ENCODE results near the gene RNF144A.
"Not testable (repeated sequence)": the region's sequence is repeated elsewhere in the genome, so short reads cannot be mapped to it uniquely, and the experiment has no call there.

RNF144A gene

DNA sequence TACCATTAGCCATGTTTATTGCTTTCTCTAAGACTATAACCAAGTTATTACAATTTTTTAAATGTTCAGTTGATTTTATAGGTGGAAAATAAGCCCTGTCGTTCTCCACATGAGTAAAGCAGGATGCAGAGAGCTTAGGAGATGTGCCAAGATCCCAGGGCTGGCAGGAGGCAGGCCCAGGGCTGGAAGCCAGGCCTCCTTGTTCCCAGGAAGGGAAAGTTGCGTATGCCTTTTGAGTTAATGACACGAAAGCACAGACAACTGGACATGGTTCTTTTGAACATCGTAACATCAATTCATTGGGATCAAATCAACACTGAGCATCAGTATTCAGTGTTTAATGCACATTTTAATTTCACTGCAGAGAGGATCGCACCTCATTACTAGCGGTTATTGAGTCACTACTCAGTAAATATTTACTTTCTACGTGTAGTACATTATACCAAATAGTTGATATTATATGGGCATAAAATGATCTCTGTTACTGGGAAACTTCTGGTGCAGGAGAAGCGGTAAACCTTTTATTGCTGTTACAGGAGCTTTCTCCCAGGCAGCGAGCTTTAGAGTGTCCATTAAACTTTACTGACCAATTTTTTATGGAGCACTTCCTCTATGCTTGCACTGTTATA, 60.0 kb downstream of the RNF144A start:
- no peak for DNase-seq

DNA sequence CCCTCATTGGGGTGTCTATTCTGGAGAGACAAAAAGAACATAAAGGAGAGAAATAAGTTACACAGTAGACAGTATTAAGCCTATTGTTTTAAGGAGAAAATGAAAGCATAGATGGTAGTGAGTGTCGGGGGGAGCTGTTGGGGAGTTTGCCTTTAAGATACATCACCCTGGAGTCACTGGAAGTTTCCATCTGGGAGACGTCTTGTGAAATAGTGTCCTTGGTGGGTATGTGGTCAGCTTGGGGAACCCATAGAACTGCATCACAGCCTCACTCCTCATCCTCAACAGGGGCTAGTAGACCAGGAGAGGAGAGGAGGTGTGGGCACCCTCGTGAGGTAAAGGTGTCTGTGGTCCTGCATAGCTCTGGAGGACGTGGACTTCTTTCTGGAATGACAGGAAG, 60.6 kb downstream of the RNF144A start:
- DNase-seq: no peak

DNA sequence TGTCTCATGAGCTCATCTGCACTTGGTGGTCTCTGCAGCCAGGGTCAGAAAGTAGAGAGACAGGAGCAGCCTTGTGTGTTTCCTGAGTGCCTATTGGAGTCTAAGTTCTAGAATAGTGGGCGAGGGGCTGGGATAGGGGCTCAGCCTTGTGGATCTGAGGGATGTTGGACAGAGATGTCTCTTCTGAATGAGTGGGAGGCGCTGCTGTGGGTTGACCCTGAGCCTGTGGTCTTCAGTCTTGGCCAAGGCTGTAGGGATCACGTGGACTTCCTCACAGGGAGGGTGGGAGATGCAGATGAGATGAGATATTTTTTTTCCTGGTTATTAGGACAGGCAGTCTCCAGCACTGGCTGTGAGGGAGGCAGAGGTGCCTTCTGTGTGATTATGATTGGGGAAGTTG, 61.8 kb downstream of the RNF144A start:
- DNase-seq: no peak

DNA sequence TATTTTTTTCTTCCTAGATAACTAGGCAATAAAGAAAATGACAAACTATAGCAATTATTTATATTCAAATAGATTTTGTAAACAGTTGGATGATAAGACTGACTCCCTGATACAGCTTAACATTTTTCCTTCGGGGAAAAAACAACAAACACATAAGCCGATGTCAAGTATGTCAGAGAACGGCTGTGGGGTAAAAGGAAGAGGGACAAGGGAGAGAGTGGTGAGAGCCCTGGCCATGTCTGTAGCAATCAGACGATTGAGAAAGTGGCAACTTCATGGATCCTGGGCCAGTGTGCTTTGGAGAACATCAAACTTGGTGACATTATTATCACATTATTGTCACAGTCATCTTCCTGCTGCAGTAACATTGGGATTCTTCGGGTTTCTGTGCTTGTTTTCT, 65.2 kb downstream of the RNF144A start:
- no peak for DNase-seq

DNA sequence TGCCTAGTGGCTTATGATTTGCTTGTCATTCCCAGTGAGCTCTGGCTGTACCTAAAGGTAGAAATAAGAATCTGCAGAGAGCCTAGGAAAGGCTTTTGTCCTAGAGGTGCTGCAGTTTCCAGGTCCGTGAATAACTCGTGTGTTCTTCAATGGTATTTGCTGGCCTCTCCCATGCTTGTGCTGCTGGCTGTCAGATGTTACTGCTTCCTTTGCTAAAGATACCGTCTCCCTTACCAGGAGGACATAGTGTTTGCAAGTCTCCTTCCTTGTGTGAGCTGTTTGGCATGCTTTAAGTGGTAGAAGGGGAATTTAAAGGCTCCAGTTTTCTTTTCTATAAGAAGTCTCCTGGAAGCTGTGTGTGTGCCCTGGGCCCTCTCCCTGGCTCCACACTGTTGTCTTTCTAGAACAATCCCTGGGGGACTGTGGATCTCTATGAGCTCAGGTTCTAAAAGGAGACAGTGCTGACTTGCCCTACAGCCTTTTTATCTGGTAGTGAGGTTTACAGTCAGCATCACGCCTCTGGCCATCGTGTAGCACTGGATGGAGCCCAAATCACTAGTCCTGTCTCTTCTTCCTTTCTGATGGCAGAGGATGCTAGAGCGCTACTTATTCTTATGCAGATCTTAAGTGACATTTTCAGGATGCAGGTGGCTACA, 65.8 kb downstream of the RNF144A start:
- no peak for DNase-seq

DNA sequence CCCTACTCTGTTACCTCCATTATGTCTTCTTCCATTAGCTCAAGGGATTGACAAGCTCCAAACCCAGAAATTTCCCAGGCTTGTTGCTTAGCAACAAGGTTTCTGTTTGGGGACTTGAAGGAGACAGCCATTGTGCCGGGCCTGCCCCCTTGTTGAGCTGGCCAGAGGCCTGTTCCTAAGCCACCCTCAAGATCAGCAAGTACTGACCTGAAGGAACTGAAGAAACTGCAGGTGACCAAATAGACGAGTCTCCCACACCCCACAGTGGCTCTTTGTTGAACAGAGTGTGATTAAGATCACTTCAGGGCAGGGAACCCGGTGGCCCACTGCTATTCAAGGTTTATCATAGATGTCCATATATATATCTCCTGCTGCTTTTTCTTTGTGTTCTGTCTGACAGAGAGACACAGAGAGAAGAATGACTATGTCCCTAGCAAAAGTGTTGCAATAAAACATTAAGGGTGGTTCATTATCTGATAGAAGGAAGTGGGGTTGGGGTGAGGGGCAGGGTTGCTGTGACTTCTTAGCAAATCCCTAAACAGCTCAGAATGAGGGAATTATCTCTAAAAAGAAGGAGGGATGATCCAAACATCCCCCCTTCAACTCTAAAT, 69.2 kb downstream of the RNF144A start:
- DNase-seq: no peak

DNA sequence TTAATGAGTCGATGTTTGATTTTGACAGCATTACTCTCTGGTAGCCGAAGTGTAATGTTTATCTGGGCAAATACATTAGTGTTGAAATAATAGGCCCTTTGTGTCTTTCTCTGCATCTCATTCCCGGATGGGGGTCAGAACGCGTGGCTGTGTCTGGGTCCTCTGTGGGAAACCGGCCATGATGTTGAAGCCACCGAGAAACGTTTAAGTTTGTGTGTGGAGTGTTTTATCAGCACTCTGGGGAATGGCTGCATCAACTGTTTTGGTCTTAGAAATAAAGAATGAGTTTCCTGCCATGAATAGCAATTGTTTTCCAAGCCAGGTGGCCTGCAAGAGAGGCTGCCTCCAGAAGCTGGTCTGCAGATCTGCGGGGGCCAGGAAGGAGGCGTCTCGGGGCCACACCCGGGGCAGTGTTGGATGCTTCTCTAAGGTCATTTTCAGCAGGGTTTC, 69.7 kb downstream of the RNF144A start:
- no peak for DNase-seq

DNA sequence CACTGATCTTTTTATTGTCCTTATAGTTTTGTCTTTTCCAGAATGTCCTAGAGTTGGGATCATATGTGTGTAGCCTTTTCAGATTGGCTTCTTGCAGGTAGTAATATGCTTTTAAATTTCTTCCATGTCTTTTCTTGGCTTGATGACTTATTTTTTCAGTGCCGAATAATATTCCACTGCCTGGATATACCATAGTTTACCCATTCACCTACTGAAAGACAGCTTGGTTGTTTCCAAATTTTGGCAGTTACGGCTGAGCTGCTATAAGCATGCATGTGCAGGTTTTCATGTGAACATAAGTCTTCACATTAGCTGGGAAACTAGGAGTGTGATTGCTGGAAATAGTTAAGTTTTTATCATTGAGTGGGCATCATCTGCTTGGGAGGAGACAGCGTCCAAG, 73.7 kb downstream of the RNF144A start:
- no peak for DNase-seq

DNA sequence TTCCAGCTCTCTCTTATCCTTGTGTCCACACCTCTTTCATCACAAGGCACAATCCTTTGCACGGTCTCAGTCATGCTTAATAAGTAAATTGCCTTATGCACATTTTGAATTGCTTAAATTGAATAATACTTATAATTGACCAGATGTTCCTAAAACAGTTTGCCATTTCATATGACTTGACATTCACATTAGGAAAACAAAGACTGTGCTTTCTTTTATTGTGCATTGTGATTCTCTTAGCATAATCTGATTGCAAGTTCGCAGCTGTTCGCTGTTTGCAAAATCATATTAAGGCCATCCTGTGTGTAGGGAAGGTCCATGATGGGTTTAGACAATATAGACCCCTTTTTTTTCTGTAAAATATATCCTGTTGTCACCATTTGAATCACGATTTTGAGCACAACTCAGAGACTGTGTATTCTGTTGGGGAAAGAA, 75.6 kb downstream of the RNF144A start:
- no peak for DNase-seq

DNA sequence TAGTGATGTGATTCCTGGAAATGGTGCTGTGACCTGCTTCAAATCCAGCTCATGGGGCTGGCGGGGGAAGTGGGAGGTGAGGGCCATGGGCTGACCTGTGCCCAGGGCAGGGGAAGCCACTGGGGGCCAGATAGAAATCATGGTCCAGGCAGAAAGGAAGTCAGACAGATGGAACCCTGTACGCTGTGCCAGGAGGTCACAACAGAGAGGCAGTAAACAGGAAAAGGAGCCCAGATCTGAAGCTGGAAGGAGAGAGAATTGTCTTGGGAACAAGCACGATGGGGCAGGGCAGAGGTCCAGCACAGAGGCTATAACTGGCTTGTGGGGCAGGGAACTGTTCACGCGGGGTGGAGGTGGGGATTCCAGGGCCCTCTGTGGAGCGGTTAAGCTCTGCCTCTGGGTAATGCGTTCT, 76.0 kb downstream of the RNF144A start:
- no peak for DNase-seq

DNA sequence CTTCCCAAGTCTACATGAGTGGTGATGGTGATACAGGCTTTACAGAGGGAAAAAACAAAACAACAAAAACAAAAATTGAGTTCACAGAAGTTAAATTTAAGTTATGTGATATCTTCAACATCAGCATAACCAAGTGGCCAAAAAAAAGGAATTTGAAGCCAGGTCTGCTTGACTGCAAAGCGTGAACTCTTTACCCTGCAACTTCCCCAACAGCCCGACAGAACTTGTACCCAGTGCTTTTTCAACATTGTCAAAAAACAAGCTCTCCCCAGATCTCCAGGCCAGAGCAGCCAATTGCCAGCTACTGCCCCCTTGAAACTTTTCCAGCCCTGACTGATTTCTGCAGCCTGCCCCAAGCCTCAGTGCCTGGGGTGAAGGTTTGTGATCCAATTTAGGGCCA, 76.7 kb downstream of the RNF144A start:
- no peak for DNase-seq

DNA sequence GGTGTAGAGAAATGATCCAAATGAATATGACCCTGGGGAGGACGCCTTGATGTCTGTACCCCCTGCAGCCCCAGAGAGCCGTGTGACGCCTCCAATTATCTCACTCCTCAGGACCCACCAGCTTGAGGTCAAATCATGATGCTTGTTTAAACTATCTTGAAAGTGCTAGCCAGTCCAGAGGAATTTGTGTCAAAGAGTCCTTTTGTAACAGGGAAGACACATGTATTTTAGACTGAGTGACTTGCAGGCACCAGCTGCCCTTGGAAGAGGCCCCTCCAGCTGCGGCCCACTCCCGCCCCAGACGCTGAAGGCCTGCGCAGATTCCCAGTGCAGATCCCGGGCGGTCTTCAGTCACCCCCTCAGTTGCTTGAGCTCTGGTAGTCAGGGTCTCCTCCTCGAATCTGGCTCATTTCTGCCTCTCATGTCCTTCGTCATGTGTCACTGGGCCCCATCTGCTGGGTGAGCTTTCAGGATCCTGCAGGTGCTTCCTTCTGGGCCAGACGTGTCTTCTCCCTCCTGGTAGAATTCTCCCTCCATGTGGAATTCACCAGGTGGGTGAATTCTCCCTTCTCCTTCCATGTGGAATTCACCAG, 77.4 kb downstream of the RNF144A start:
- DNase-seq: no peak

DNA sequence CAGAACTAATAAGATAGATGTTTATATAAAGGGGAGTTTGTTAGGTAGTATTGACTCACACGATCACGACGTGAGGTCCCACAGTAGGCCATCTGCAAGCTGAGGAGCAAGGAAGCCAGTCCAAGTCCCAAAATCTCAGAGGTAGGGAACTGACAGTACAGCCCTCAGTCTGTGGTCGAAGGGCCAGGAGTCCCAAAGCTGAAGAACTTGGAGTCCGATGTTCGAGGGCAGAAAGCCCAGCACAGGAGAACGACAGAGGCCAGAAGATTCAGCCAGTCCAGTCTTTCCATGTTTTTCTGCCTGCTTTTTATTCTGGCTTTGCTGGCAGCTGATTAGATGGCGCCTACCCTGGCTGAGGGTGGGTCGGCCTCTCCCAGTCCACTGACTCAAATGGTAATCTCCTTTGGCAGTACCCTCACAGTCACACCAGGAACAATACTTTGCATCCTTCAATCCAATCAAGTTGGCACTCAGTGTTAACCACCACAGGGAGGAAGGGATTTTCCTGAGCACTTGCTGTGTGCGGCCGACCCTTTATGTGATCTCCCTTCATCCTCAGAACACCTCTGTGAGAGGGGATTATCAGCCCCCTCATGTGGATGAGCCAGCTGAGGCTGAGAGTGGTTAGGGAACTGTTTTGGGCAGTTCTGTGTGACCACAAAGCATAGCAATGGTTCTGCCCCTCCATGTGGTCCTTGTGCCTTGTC, 78.3 kb downstream of the RNF144A start:
- no peak for DNase-seq

DNA sequence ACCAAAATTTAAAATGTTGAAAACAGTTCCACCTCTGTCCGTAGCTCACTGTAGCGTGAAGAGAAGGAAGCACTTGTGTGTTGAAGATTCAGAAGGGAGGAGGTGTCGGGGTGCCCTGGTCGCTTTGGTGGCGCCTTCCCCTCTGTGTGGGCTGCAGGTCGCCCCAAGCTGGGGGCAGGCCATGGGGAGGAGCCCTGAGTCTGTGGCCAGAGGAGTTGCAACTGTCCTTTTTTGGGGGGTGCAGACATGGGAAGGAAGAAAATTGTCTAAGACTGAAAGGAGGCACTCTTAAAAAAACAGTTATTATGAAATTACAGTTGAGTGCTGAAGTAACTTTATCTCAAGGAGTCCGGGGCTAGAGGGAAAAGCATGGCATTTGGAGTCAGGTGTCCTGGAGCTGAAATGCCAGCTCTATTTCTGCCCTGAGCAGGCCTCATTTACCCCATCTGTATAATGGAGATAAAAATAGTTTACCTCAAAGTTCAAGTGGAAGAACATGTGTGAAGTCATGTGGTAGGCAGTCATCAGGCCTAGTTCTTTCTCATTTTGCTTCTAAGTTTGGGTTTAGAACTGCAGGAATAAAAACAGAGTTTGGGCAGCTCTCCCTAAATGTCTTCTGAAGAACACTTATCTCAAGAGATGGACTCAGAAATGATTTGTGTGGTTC, 82.1 kb downstream of the RNF144A start:
- no peak for DNase-seq

DNA sequence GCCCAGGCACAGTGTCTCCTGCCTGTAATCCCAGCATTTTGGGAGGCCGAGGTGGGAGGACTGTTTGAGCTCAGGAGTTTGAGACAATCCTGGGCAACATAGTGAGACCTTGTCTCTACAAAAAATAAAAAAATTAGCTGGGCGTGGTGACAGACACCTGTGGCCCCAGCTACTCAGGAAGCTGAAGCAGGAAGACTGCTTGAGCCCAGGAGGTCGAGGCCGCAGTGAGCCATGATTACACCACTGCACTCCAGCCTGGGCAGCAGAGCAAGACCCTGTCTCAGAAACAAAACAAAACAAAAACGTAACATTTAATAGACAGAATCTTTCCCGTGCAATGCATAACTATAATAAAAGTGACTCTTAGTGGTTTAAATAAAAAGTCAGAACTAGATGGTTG, 84.2 kb downstream of the RNF144A start:
- not testable (repeated sequence) for DNase-seq

DNA sequence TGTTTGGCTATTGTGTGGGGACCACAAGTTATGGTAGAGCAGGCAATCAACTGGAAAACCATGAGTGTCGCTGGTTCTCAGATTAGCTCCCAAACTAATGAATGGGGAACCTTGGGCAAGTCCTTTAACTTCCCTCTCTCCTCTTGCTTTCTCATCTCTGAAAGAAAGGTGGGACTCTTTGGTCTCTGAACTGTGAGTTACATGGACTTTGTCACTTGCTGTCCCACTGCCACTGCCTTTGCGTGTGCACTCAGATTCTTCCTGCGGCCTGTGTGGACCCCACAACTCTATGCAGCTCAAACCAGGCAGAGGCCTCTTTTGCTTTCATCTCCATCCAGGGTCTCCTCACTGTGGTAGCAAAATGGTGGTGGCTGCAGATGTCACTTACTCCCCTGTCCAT, 86.7 kb downstream of the RNF144A start:
- no peak for DNase-seq

DNA sequence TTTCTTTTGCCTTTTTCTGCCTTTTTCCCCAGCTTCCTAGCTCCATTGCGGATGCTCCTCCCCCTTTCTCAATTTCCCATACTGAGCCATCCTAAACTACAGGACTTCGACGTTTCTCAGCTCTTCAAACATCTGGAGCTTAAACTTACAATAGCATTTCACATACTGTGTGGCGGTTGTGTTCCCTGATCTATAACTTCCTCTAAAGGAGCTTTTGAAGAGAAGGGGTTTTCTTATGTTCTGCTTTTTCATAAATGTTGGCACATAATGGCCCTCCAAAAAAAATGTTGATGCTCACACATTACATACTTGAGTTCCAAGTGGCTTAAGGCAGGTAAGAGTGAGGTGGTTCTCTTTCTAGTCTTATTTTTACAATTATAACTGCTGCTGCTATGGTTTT, 87.4 kb downstream of the RNF144A start:
- no peak for DNase-seq

DNA sequence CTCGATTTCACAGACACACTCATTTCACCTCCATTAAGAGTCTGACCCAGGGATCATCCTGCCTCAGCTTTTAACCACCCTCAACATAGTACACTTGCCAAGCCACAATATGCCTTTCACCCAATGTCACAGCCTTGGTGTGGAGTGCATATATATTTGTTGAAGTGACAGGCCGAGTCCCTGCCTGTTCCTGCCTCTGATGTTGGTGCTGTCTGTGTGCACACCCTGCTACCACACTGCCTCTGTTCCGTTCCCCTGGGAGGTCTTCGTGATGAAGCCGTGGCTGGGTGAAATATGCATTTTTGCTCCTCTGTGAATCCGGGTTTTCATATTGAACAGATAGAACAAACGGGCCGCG, 90.3 kb downstream of the RNF144A start:
- no peak for DNase-seq

DNA sequence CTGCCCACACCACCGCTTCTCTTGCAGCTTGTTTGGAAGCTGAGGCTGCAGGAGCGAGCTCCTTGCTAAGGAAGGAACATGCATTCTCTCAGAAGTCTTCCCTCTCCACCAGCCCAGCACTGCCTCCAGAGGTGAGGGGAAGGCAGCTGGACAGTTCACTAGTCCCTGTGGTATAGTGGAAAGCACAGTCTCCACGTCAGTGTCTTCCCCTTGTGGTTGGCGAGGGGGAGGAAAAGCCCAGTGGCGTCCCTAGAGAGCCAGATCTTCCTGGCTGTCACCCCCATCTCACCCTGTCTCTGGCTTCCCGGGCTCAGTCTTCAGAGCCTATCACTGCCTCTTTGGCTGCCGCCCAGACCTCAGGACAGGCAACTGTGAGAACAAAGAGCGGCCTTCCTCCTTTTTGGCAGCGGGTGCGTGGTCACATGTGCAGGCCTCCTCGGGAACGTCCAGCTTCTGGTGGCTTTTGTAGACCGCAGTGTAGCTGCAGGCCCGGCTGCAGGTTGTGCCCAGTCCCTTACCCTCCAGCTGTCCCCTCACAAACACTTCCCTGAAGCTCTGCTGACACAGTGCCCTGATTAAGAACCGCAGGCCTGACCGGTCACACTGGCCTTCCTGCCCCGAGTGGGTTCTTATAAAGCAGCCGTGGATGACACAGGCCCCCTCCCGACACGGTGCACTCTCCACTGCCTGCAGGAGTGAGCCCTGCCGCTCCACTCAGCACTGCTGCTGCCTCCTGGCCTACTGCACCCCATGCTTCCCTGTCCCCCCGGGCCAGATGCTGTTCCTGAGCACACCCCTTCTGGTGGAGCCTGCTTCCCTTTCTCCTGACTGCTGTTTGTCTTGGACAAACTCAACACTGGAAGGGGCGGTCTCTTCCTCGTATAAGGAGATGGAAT, 90.9 kb downstream of the RNF144A start:
- DNase-seq: no peak

DNA sequence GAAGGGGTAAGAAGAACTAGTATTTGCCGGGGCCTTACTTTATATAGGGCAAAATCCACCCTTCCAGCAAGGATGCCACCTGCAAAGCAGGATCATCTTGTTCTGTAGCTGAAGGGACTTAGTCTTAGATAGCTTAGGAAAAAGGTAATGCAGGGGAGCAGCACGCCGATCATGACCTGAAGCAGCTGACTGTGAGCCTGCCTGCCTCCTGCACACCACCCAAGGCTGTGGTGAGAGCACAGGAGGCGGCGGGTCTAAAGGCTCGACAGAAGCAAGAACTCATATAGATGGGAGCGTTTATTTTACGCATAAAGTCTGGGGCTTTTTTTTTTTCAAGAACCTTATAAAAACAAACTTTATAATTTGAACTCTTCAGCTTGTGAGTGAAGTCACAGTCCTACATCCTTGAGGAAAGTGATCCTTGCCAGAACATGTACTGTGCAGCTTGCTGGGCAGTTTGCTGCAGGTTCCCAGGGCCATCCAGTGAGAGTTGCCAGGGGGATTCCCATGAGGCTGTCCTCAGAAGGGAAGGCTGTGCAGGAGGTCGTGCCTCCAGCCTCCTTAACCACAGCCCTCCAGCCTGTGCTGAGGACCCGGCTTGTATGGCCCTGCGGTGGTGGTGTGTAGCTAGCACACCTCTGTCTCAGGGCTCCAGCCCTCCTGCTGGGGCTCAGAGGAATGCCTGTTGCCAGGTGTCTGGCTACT, 92.1 kb downstream of the RNF144A start:
- DNase-seq: no peak

DNA sequence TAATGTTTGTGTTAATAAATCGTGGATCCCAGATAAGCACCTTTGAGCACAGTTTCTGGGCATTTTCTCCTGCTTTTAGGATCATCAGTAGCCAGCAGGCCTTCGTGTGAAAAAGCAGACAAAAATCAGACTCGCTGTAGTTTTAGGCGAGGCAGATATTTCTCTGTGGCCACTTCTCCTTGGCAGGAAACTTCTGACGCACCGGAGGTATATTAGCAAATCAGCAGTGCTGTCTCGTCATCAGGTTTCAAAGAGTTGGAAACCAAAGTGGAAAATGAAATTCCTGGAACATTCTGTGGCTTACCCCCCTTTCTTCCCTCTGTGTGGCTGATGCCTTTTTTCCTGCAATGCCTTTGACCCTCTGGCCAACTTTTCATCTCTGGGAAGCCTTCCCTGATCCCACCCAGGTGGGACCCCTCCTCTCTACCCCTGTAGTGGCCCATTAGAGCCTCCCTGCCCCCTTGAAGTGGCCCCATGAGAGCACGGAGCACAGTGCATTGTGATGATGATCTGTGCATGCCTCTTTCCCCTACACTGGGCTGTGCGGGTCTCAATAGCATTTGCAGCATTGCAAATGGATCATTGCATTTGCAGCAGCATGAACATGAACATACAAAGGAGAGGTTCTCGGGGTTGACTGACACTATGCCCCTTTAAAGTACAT, 93.3 kb downstream of the RNF144A start:
- no peak for DNase-seq

Measured in activated T-cell treated with anti-CD3 and anti-CD28 coated beads, Interleukin-2, amount 50 U/mL, for 48 hours (primary cell).